Stimulated activated CD4-positive, alpha-beta T cell treated with anti-CD3 and anti-CD28 coated beads, TNF-alpha, amount 100 ng/mL, for 48 hours (primary cell): ENCODE measurements around the gene PSMB1.
"Not testable (repeated sequence)": the region's sequence is repeated elsewhere in the genome, so short reads cannot be mapped to it uniquely, and the experiment has no call there.

Experiments used
- DNase-seq, 3 donors: peaks; one replicate each; pipeline ENCODE4 v3.0.0-alpha.2; 2020; ENCODE audit warnings: low read depth in 3 of 3

PSMB1 gene

GRCh38 chr6:170502733-170503413 lies 50.2 kb downstream of the PSMB1 start:
- DNase-seq: not testable (repeated sequence)

GRCh38 chr6:170502268-170502667 lies 50.8 kb downstream of the PSMB1 start:
- DNase-seq: not testable (repeated sequence)

- no peak for DNase-seq
Measured at GRCh38 chr6:170500955-170501590, 52.0 kb downstream of the PSMB1 start.

DNA sequence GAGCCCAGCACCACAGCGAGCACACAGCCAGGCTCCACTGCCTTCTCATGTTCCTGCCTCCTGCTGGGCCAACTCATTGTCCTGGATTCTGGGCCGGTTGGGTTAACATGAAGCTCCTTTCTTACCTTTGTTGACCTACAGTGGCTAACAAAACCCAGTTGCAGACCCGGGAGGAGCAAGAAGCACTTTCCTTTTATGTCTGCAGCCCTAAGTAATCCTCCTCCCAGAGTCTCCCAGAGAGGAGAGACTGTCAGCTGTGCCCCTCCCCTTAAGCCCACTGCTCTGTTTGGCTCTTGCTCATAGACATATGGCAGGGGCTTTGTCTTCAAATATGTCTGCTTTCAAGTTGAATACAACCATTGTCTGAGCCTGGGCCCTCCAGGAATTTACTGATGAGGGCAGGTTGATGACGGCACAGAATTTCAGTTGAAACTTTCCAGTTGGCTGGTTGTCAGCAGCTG lies 55.2 kb downstream of the PSMB1 start:
- DNase-seq: no peak

- no peak for DNase-seq
Measured at GRCh38 chr6:170493354-170493753, 59.8 kb downstream of the PSMB1 start.

- no peak for DNase-seq
Measured at GRCh38 chr6:170490259-170490658, 62.8 kb downstream of the PSMB1 start.

- no peak for DNase-seq
Measured at GRCh38 chr6:170489836-170490235, 63.3 kb downstream of the PSMB1 start.

- no peak for DNase-seq
Measured at GRCh38 chr6:170487707-170488329, 65.3 kb downstream of the PSMB1 start.

DNA sequence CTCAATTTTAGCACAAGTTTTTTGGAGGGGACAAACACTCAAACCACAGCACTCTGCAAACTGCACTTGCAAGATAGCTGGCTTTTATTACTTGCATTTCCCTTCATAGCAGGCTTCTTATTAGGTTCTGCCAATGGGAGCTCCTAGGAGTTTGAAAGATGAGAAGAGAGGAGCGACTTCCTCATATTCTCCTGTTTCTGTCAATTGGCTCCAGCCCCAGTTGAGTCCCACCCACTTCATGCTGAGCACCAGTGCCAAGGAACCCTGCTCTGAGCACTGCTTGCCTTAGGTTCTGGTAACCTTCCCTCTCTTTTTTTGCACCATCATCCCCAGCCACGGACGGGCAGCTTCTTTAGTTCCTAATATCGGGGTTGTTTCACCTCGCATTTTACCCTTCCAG lies 67.9 kb downstream of the PSMB1 start:
- no peak for DNase-seq
